ENCODE measurements around the gene SLC26A6.

Gene SLC26A6

GRCh38 chr3:48617559-48617958, 17.7 kb downstream of the SLC26A6 start:
- no peak for TF ChIP-seq POLR2AphosphoS5 (IDR thresholded peaks at IDR 0.05; ENCODE audit: low read depth)
- TF ChIP-seq SPI1 (IDR thresholded peaks at IDR 0.05; ENCODE audit: borderline replicate concordance, low read depth): no peak
- Histone ChIP-seq H3K4me3 (replicated peaks; ENCODE audit: insufficient read depth, low read length) (no peak overlapping the region), H3K27me3 (ENCODE audit: insufficient read depth, poor library complexity, severe bottlenecking) (no peaks in the 10 kb centered on the region), H3K27ac (replicated peaks) (no peak overlapping the region)
- no peak for DNase-seq (ENCODE audit: low read depth in 1 of 2, low spot score in 1 of 2)

GRCh38 chr3:48614044-48614443, 21.2 kb downstream of the SLC26A6 start:
- Histone ChIP-seq H3K4me3 (replicated peaks; ENCODE audit: insufficient read depth, low read length) (no peak overlapping the region), H3K27me3 (ENCODE audit: insufficient read depth, poor library complexity, severe bottlenecking) (no peaks in the 10 kb centered on the region), H3K27ac (replicated peaks) (peak overlapping the region; percentile 64)
- peak; percentile 78 to 79 for DNase-seq (ENCODE audit: low read depth in 1 of 2, low spot score in 1 of 2)
- no peak for TF ChIP-seq POLR2AphosphoS5 (IDR thresholded peaks at IDR 0.05; ENCODE audit: low read depth)
- TF ChIP-seq GABPA (IDR thresholded peaks at IDR 0.05; ENCODE audit: low read depth): no peak
- TF ChIP-seq REST (IDR thresholded peaks at IDR 0.05; ENCODE audit: insufficient replicate concordance, low read depth): no peak
- TF ChIP-seq CTCF (IDR thresholded peaks at IDR 0.05; ENCODE audit: insufficient read depth, low read length): no peak
- no peak for TF ChIP-seq SPI1 (IDR thresholded peaks at IDR 0.05; ENCODE audit: borderline replicate concordance, low read depth)

- TF ChIP-seq GABPA (IDR thresholded peaks at IDR 0.05; ENCODE audit: low read depth) (no peak), REST (IDR thresholded peaks at IDR 0.05; ENCODE audit: insufficient replicate concordance, low read depth) (no peak), POLR2AphosphoS5 (IDR thresholded peaks at IDR 0.05; ENCODE audit: low read depth) (no peak), SPI1 (IDR thresholded peaks at IDR 0.05; ENCODE audit: borderline replicate concordance, low read depth) (no peak), CTCF (IDR thresholded peaks at IDR 0.05; ENCODE audit: insufficient read depth, low read length) (no peak)
- no peak for DNase-seq (ENCODE audit: low read depth in 1 of 2, low spot score in 1 of 2)
- Histone ChIP-seq H3K27me3 (ENCODE audit: insufficient read depth, poor library complexity, severe bottlenecking) (no peaks in the 10 kb centered on the region), H3K4me3 (replicated peaks; ENCODE audit: insufficient read depth, low read length) (no peak overlapping the region), H3K27ac (replicated peaks) (no peak overlapping the region)
Observed at GRCh38 chr3:48612309-48612708, 23.0 kb downstream of the SLC26A6 start.

GRCh38 chr3:48609088-48610005, 25.9 kb downstream of the SLC26A6 start, which contains the start of gene UQCRC1:
TSS of gene UQCRC1 (minus strand) at chr3:48609646. CDS start at chr3:48609620, 26 bp downstream.
- peak; percentile 90 to 92 for DNase-seq (ENCODE audit: low read depth in 1 of 2, low spot score in 1 of 2)
- H3K4me3 ChIP-seq (replicated peaks; ENCODE audit: insufficient read depth, low read length): peak within 1 kb of the TSS; percentile 94
- no peak for TF ChIP-seq GABPA (IDR thresholded peaks at IDR 0.05; ENCODE audit: low read depth)
- peak; percentile 39 for TF ChIP-seq CTCF (IDR thresholded peaks at IDR 0.05; ENCODE audit: insufficient read depth, low read length)
- peak; percentile 97 for TF ChIP-seq POLR2AphosphoS5 (IDR thresholded peaks at IDR 0.05; ENCODE audit: low read depth)
- TF ChIP-seq REST (IDR thresholded peaks at IDR 0.05; ENCODE audit: insufficient replicate concordance, low read depth): peak; percentile 38
- TF ChIP-seq SPI1 (IDR thresholded peaks at IDR 0.05; ENCODE audit: borderline replicate concordance, low read depth): no peak
- H3K27me3 ChIP-seq (ENCODE audit: insufficient read depth, poor library complexity, severe bottlenecking): no peaks in the 10 kb centered on the region
- peak within 1 kb of the TSS; percentile 93 for H3K27ac ChIP-seq (replicated peaks)
